OCI-LY3 (cell line): Measurements from ENCODE around the gene ADH4.

ENCODE experiments used
- EZH2phosphoT487 ChIP-seq: fragments of 200-600 bp; shearing (Covaris generic); IDR thresholded peaks from 2 replicates; pipeline ENCODE4 v1.6.1; 2018; ENCODE audit warnings: antibody characterized with exemption, mixed run types, low read depth
- TF ChIP-seq, protein P1 (sequence below): fragments of 200-600, 300-600 bp; sonication (generic); IDR thresholded peaks from 2 replicates; pipeline ENCODE4 v1.5.1; 2014; ENCODE audit warnings: antibody characterized with exemption, low read length, low read depth

GRCh38 chr4:99144070-99144469, at the start of gene ADH4:
- TF ChIP-seq, protein P1, sequence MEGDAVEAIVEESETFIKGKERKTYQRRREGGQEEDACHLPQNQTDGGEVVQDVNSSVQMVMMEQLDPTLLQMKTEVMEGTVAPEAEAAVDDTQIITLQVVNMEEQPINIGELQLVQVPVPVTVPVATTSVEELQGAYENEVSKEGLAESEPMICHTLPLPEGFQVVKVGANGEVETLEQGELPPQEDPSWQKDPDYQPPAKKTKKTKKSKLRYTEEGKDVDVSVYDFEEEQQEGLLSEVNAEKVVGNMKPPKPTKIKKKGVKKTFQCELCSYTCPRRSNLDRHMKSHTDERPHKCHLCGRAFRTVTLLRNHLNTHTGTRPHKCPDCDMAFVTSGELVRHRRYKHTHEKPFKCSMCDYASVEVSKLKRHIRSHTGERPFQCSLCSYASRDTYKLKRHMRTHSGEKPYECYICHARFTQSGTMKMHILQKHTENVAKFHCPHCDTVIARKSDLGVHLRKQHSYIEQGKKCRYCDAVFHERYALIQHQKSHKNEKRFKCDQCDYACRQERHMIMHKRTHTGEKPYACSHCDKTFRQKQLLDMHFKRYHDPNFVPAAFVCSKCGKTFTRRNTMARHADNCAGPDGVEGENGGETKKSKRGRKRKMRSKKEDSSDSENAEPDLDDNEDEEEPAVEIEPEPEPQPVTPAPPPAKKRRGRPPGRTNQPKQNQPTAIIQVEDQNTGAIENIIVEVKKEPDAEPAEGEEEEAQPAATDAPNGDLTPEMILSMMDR: no peak
- TF ChIP-seq EZH2phosphoT487: no peak
